BLaER1 (cell line): ENCODE measurements around the gene FBXO15.

ENCODE experiments used
- H3K27ac ChIP-seq: shearing (Covaris generic); formaldehyde crosslinking; 2 replicates; pipeline ENCODE4 v1.8.1; 2022
- H3K27me3 ChIP-seq: shearing (Covaris generic); formaldehyde crosslinking; 2 replicates; pipeline ENCODE4 v1.8.1; 2022
- H3K36me3 ChIP-seq: shearing (Covaris generic); formaldehyde crosslinking; 2 replicates; pipeline ENCODE4 v1.8.1; 2022
- H3K4me1 ChIP-seq: shearing (Covaris generic); formaldehyde crosslinking; 2 replicates; pipeline ENCODE4 v1.8.1; 2022
- H3K4me2 ChIP-seq: shearing (Covaris generic); formaldehyde crosslinking; 2 replicates; pipeline ENCODE4 v1.8.1; 2022
- H3K4me3 ChIP-seq: shearing (Covaris generic); formaldehyde crosslinking; 2 replicates; pipeline ENCODE4 v1.8.1; 2022
- H3K9ac ChIP-seq: shearing (Covaris generic); formaldehyde crosslinking; 2 replicates; pipeline ENCODE4 v1.8.1; 2022
- H3K9me3 ChIP-seq: shearing (Covaris generic); formaldehyde crosslinking; 2 replicates; pipeline ENCODE4 v1.8.1; 2022
- H4K20me1 ChIP-seq: shearing (Covaris generic); formaldehyde crosslinking; 2 replicates; pipeline ENCODE4 v1.8.1; 2022
- Cebpa-rat ChIP-seq: shearing (Covaris generic); IDR thresholded peaks from 2 replicates; pipeline ENCODE4 v1.8.1; 2022

FBXO15 gene, protein sequence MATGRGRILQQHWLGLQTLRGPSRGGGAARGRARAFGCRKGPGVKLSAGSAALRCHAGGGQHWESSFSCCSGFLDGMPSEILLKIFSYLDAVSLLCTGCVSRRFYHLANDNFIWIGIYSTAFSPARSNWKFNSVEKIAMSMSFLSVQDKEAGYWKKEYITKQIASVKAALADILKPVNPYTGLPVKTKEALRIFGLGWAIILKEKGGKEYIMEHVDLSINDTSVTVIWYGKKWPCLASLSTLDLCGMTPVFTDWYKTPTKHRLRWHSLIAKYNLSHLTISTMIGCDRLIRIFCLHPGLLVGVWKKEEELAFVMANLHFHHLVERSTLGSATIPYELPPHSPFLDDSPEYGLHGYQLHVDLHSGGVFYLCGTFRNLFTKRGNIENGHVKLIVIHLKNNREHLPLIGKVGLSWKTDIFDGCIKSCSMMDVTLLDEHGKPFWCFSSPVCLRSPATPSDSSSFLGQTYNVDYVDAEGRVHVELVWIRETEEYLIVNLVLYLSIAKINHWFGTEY

DNA sequence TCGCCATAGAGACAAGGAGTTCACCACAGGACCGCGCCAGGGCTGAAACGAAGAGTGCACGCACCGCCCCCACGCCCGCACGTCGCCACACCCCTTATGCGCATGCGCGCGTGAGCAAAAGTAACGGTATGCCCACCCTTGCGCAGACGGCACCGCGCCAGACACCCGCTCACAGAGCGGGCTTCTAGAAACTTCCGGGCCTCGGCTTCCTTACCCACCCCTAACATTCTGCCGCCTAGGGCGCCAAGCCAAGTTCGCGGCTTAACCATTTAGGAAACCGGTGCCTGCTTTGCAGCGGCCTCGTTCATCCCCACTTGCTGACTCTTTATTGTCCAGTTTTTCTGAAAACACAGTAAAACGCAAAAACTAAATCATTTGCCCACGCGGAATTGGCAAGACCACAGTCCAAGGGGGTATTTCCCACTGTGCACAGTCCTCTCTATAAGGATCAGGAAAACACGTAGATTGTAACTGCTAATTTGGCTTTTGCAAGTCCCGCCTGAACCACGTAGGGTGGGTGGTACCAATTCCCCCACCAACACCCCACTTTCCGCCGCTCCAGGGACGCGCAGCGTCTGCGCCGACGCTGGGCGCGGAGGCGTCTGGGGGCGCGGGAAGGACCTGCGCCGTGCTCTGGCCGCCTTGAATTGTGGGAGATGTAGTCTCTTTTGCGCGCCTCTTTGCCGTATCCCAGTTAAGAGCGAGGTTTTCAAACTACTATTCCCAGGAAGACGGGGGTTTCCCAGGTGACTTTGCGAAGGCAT is at the start of gene FBXO15, which contains the start of gene TIMM21:
TSS of gene FBXO15 (minus strand) at position 56 of the 764 bp plus-strand sequence. CDS start at position 7, 49 bp downstream.
TSS of gene TIMM21 (plus strand) at position 745 of the 764 bp plus-strand sequence. CDS start 286 bp downstream, outside the sequence.
- Histone ChIP-seq H3K9me3 (no peaks in the 10 kb centered on the region), H3K4me3 (peak within 1 kb of the TSS; percentile 94), H3K4me2 (peak within 1 kb of the TSS; percentile 98), H3K27me3 (no peaks in the 10 kb centered on the region), H3K36me3 (peaks cover 27% of the 10 kb centered on the region), H3K4me1 (peaks cover 47% of the 10 kb centered on the region), H4K20me1 (peaks cover 33% of the 10 kb centered on the region), H3K9ac (peak within 1 kb of the TSS; percentile 94), H3K27ac (peak within 1 kb of the TSS; percentile 88)
- no peak for TF ChIP-seq Cebpa-rat

DNA sequence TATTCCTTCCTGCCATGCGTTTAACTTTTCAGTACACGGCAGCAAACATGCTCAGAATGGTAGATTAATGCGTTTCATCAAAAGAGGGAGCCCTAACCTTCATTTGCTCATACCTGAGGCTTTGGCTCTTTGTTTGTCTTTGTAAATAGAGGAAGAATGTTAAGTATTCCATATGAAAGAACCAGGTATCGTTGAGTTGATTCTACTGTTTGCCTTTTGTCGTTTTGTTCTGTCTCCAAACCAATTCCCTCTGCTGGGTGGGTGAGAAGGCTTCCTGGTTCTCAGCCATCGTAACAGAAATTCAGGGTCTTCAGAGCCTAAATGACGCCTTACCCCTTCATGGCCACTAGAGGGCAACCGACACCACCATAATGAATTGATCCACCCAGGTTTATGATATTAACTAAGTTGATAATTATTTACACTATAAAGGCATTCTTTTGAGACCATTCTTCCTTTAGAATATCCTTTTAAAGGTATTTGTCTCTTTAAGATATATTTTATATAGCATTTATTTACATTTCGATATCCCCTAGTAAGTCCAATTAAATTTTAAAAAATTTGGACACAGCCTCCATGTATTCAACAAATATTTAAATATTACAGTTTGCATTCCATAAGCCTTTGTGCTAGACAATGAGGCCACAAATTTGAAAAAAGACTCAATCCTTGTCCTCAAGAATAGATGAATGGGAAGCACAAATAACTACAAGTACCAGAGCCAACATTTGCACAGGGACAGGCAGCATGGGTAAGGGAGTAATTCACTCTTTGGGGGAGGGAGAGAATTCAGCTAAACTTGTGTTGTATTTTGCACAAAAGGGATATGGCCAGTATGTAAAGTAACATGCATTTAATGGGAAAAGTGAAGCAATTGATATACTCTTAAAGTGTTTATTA is 48.8 kb upstream of the FBXO15 start:
- Histone ChIP-seq H3K4me3 (peak overlapping the region; percentile 21; the same call in 1 of the 2 replicates), H4K20me1 (no peaks in the 10 kb centered on the region), H3K9ac (0 out of 2 replicates have a peak overlapping the region, but pooled peaks have one; percentile 46), H3K4me2 (peak overlapping the region; percentile 59), H3K36me3 (no peaks in the 10 kb centered on the region), H3K4me1 (peaks cover 25% of the 10 kb centered on the region), H3K9me3 (no peaks in the 10 kb centered on the region), H3K27me3 (no peaks in the 10 kb centered on the region), H3K27ac (peak overlapping the region; percentile 62)
- TF ChIP-seq Cebpa-rat = no peak

GRCh38 chr18:74194691-74195090 is 47.1 kb upstream of the FBXO15 start:
- H3K36me3 ChIP-seq = no peaks in the 10 kb centered on the region
- no peaks in the 10 kb centered on the region for H3K9me3 ChIP-seq
- H3K27ac ChIP-seq = no peak overlapping the region
- H3K9ac ChIP-seq = no peak overlapping the region
- H4K20me1 ChIP-seq = no peaks in the 10 kb centered on the region
- no peak for TF ChIP-seq Cebpa-rat
- no peak overlapping the region for H3K4me3 ChIP-seq
- H3K27me3 ChIP-seq = no peaks in the 10 kb centered on the region
- peaks cover 25% of the 10 kb centered on the region for H3K4me1 ChIP-seq
- H3K4me2 ChIP-seq = no peak overlapping the region

- H3K27ac ChIP-seq = no peak overlapping the region
- H3K4me3 ChIP-seq = no peak overlapping the region
- TF ChIP-seq Cebpa-rat = no peak
- H3K27me3 ChIP-seq = no peaks in the 10 kb centered on the region
- no peaks in the 10 kb centered on the region for H3K4me1 ChIP-seq
- no peak overlapping the region for H3K9ac ChIP-seq
- H4K20me1 ChIP-seq = no peaks in the 10 kb centered on the region
- no peak overlapping the region for H3K4me2 ChIP-seq
- H3K9me3 ChIP-seq = no peaks in the 10 kb centered on the region
- H3K36me3 ChIP-seq = no peaks in the 10 kb centered on the region
These were observed 43.9 kb upstream of the FBXO15 start for GRCh38 chr18:74191577-74191976.

- no peak for TF ChIP-seq Cebpa-rat
- H3K4me2 ChIP-seq = no peak overlapping the region
- H4K20me1 ChIP-seq = no peaks in the 10 kb centered on the region
- no peak overlapping the region for H3K9ac ChIP-seq
- H3K4me3 ChIP-seq = no peak overlapping the region
- H3K9me3 ChIP-seq = no peaks in the 10 kb centered on the region
- H3K27me3 ChIP-seq = no peaks in the 10 kb centered on the region
- H3K27ac ChIP-seq = no peak overlapping the region
- H3K4me1 ChIP-seq = no peaks in the 10 kb centered on the region
- H3K36me3 ChIP-seq = no peaks in the 10 kb centered on the region
These were observed 42.5 kb upstream of the FBXO15 start for GRCh38 chr18:74190086-74190485.

GRCh38 chr18:74186661-74187060 is 39.0 kb upstream of the FBXO15 start:
- no peak for TF ChIP-seq Cebpa-rat
- no peaks in the 10 kb centered on the region for H3K9me3 ChIP-seq
- H4K20me1 ChIP-seq = no peaks in the 10 kb centered on the region

GRCh38 chr18:74185860-74186259 is 38.2 kb upstream of the FBXO15 start:
- Histone ChIP-seq H4K20me1 (no peaks in the 10 kb centered on the region), H3K27ac (no peak overlapping the region), H3K4me2 (no peak overlapping the region), H3K9me3 (no peaks in the 10 kb centered on the region), H3K27me3 (no peaks in the 10 kb centered on the region), H3K36me3 (no peaks in the 10 kb centered on the region), H3K4me3 (no peak overlapping the region), H3K4me1 (no peaks in the 10 kb centered on the region), H3K9ac (no peak overlapping the region)
- no peak for TF ChIP-seq Cebpa-rat

More at GRCh38 chr18:74186661-74187060, 39.0 kb upstream of the FBXO15 start:
- Histone ChIP-seq H3K27me3 (no peaks in the 10 kb centered on the region), H3K4me2 (no peak overlapping the region), H3K4me1 (no peaks in the 10 kb centered on the region), H3K9ac (no peak overlapping the region), H3K27ac (no peak overlapping the region), H3K36me3 (no peaks in the 10 kb centered on the region), H3K4me3 (no peak overlapping the region)

- Histone ChIP-seq H4K20me1 (no peaks in the 10 kb centered on the region), H3K4me1 (no peaks in the 10 kb centered on the region), H3K9ac (no peak overlapping the region), H3K27ac (no peak overlapping the region), H3K27me3 (no peaks in the 10 kb centered on the region), H3K4me3 (no peak overlapping the region), H3K9me3 (no peaks in the 10 kb centered on the region), H3K4me2 (no peak overlapping the region), H3K36me3 (no peaks in the 10 kb centered on the region)
- TF ChIP-seq Cebpa-rat = no peak
These were observed 37.2 kb upstream of the FBXO15 start for GRCh38 chr18:74184875-74185274.

GRCh38 chr18:74183130-74183529 is 35.5 kb upstream of the FBXO15 start:
- no peak overlapping the region for H3K4me3 ChIP-seq
- no peaks in the 10 kb centered on the region for H4K20me1 ChIP-seq
- no peaks in the 10 kb centered on the region for H3K9me3 ChIP-seq
- no peaks in the 10 kb centered on the region for H3K4me1 ChIP-seq
- H3K27ac ChIP-seq = no peak overlapping the region
- no peak overlapping the region for H3K9ac ChIP-seq
- no peaks in the 10 kb centered on the region for H3K36me3 ChIP-seq
- TF ChIP-seq Cebpa-rat = no peak
- no peaks in the 10 kb centered on the region for H3K27me3 ChIP-seq
- H3K4me2 ChIP-seq = no peak overlapping the region
